IMR-90 (cell line): Measurements from ENCODE around the gene STIL. TPM values are rescaled to one million over a fixed set of nuclear protein-coding genes. Genes with fewer than 3 reads are reported as not detected.

Source experiments
- ATAC-seq: fragments of 200-7000 bp; cut with Tn5 transposase; 2 replicates; pipeline ENCODE4 v1.9.1; 2020; ENCODE audit warnings: low read depth, mild to moderate bottlenecking, moderate library complexity
- BruUV-seq: library from RNA; stranded (reverse); fragments of 400-500 nt; replicated peaks from 2 replicates; lab custom pipeline; 2021; lab: Mats Ljungman, UMichigan
- CTCF ChIA-PET: fragments of 300-600 bp; formaldehyde crosslinking; extraction: SDS; loops from one replicate; lab custom pipeline; 2021; ENCODE audit warnings: antibody characterized with exemption; lab: Yijun Ruan, JAX
- POLR2A ChIA-PET: fragments of 300-600 bp; sonication (Branson Sonifier 250); formaldehyde crosslinking; loops from one replicate; lab custom pipeline; 2022; ENCODE audit warnings: antibody characterized with exemption; ENCODE audit not compliant: unreplicated experiment; lab: Charles Lee
- DNase-seq: peaks from one replicate; pipeline ENCODE4 v3.0.0; 2013
- H2AFZ ChIP-seq: replicated peaks from 2 replicates; pipeline ENCODE3; 2013; ENCODE audit warnings: low read length, mild to moderate bottlenecking; ENCODE audit not compliant: poor library complexity
- H2AK5ac ChIP-seq: 2 replicates; pipeline ENCODE4 v1.6.1; 2013; ENCODE audit warnings: low read depth, low read length, inconsistent platforms
- H2AK9ac ChIP-seq: replicated peaks from 2 replicates; pipeline ENCODE3; 2013; ENCODE audit warnings: mild to moderate bottlenecking, low read depth, low read length, moderate library complexity; ENCODE audit not compliant: poor library complexity
- H2BK120ac ChIP-seq: 2 replicates; pipeline ENCODE4 v1.6.1; 2013; ENCODE audit warnings: low read depth, low read length, inconsistent platforms
- H2BK15ac ChIP-seq: 3 replicates; pipeline ENCODE4 v1.6.1; 2013; ENCODE audit warnings: low read depth, low read length, inconsistent platforms
- H2BK20ac ChIP-seq: 2 replicates; pipeline ENCODE4 v1.6.1; 2013; ENCODE audit warnings: low read depth, mild to moderate bottlenecking, inconsistent platforms, low read length, moderate library complexity
- H2BK5ac ChIP-seq: 2 replicates; pipeline ENCODE4 v1.6.1; 2013; ENCODE audit warnings: mild to moderate bottlenecking, low read depth, low read length, inconsistent platforms; ENCODE audit not compliant: poor library complexity, severe bottlenecking
- H3K14ac ChIP-seq: replicated peaks from 2 replicates; pipeline ENCODE4 v1.6.1; 2013; ENCODE audit warnings: low read depth, low read length, inconsistent platforms
- H3K18ac ChIP-seq: 2 replicates; pipeline ENCODE4 v1.6.1; 2013; ENCODE audit warnings: low read depth, low read length, control low read depth
- H3K23ac ChIP-seq: 2 replicates; pipeline ENCODE4 v1.6.1; 2013; ENCODE audit warnings: low read depth, low read length, inconsistent platforms
- H3K27ac ChIP-seq: 2 replicates; pipeline ENCODE4 v1.5.1; 2013; ENCODE audit warnings: mild to moderate bottlenecking, control low read depth, low read length; ENCODE audit not compliant: insufficient read depth
- H3K27me3 ChIP-seq: 2 replicates; pipeline ENCODE4 v1.6.1; 2013; ENCODE audit warnings: low read length; ENCODE audit not compliant: control insufficient read depth, insufficient read depth
- H3K36me3 ChIP-seq: 2 replicates; pipeline ENCODE4 v1.6.1; 2013; ENCODE audit warnings: low read length, mixed read lengths; ENCODE audit not compliant: control insufficient read depth, insufficient read depth
- H3K4ac ChIP-seq: 2 replicates; pipeline ENCODE4 v1.6.1; 2013; ENCODE audit warnings: low read depth, low read length, inconsistent platforms
- H3K4me1 ChIP-seq: 2 replicates; pipeline ENCODE4 v1.6.1; 2013; ENCODE audit warnings: low read length, mixed read lengths; ENCODE audit not compliant: control insufficient read depth, insufficient read depth
- H3K4me2 ChIP-seq: 2 replicates; pipeline ENCODE4 v1.6.1; 2013; ENCODE audit warnings: low read depth, mild to moderate bottlenecking, control low read depth, low read length, moderate library complexity
- H3K4me3 ChIP-seq: 2 replicates; pipeline ENCODE4 v1.5.1; 2013; ENCODE audit warnings: low read depth, mild to moderate bottlenecking, control low read depth, low read length, moderate library complexity; ENCODE audit not compliant: insufficient read depth
- H3K56ac ChIP-seq: 2 replicates; pipeline ENCODE4 v1.6.1; 2013; ENCODE audit warnings: low read length, inconsistent platforms; ENCODE audit not compliant: insufficient read depth; ENCODE audit errors: extremely low read depth
- H3K79me1 ChIP-seq, 2 experiments: 2 replicates each; pipeline ENCODE4 v1.6.1; 2013; ENCODE audit warnings: low read length in 2 of 2, inconsistent platforms in 1 of 2, low read depth in 1 of 2
- H3K9ac ChIP-seq: 2 replicates; pipeline ENCODE4 v1.6.1; 2013; ENCODE audit warnings: low read depth, low read length, control low read depth
- H3K9me1 ChIP-seq: 2 replicates; pipeline ENCODE4 v1.6.1; 2013; ENCODE audit warnings: low read length, inconsistent platforms; ENCODE audit not compliant: insufficient read depth
- H3K9me3 ChIP-seq: 2 replicates; pipeline ENCODE4 v1.6.1; 2013; ENCODE audit warnings: low read length; ENCODE audit not compliant: control insufficient read depth, insufficient read depth
- H4K20me1 ChIP-seq: 2 replicates; pipeline ENCODE4 v1.6.1; 2013; ENCODE audit warnings: low read length, inconsistent platforms; ENCODE audit not compliant: insufficient read depth
- H4K5ac ChIP-seq: 2 replicates; pipeline ENCODE4 v1.6.1; 2013; ENCODE audit warnings: mild to moderate bottlenecking, low read depth, low read length, control low read depth
- H4K8ac ChIP-seq, 2 experiments: 2 replicates each; pipeline ENCODE4 v1.6.1; 2013; ENCODE audit warnings: low read depth in 2 of 2, low read length in 2 of 2, control low read depth in 1 of 2, inconsistent platforms in 1 of 2
- H4K91ac ChIP-seq: 2 replicates; pipeline ENCODE4 v1.6.1; 2013; ENCODE audit warnings: low read depth, low read length, inconsistent platforms; ENCODE audit not compliant: insufficient read depth
- CEBPB ChIP-seq: IDR thresholded peaks from 2 replicates; pipeline ENCODE4 v1.6.1; 2012; ENCODE audit warnings: low read depth, low read length, improper control_type of control experiment
- CHD1 ChIP-seq: IDR thresholded peaks from 2 replicates; pipeline ENCODE4 v1.6.1; 2012; ENCODE audit warnings: low read depth, low read length, improper control_type of control experiment
- FOS ChIP-seq: fragments of 150-350 bp; IDR thresholded peaks from 2 replicates; pipeline ENCODE4 v1.6.1; 2016; ENCODE audit warnings: low read depth, low read length
- MXI1 ChIP-seq: IDR thresholded peaks from 2 replicates; pipeline ENCODE4 v1.6.1; 2012; ENCODE audit warnings: low read depth, mild to moderate bottlenecking, low read length, moderate library complexity, borderline replicate concordance
- NFE2L2 ChIP-seq: fragments of 150-350 bp; IDR thresholded peaks from 2 replicates; pipeline ENCODE4 v1.6.1; 2016; ENCODE audit warnings: low read depth, mild to moderate bottlenecking, low read length
- RAD21 ChIP-seq: IDR thresholded peaks from 2 replicates; pipeline ENCODE4 v1.6.1; 2012; ENCODE audit warnings: low read length, improper control_type of control experiment
- RCOR1 ChIP-seq: IDR thresholded peaks from 2 replicates; pipeline ENCODE4 v1.6.1; 2012; ENCODE audit warnings: mild to moderate bottlenecking, low read length, improper control_type of control experiment; ENCODE audit not compliant: insufficient replicate concordance
- SMC3 ChIP-seq: fragments of 150-350 bp; IDR thresholded peaks from 2 replicates; pipeline ENCODE4 v1.6.1; 2016; ENCODE audit warnings: low read depth, mild to moderate bottlenecking, antibody characterized with exemption, low read length, moderate library complexity
- WGBS, 2 experiments: methylation state at CpG; one replicate each; pipeline versions ENCODE4 v1.1.5 to v1.1.7; 2013; ENCODE audit warnings: missing lambda C conversion rate in 2 of 2; ENCODE audit not compliant: insufficient read length in 1 of 2; ENCODE audit errors: extremely low coverage in 2 of 2; 5-methylcytosine and 5-hydroxymethylcytosine counted together
- dilution Hi-C: fragments of 300-500 bp; cut with HindIII; formaldehyde crosslinking; loops from one replicate; pipeline ENCODE4 v1.14.3; 2018; ENCODE audit warnings: low sequenced_read_pairs; ENCODE audit not compliant: unreplicated experiment
- in situ Hi-C: fragments of 300-500 bp; cut with MboI; formaldehyde crosslinking; loops from 3 replicates; pipeline ENCODE4 v1.14.3; 2019; ENCODE audit warnings: low sequenced_read_pairs, inconsistent platforms, mixed read lengths
- intact Hi-C: fragments of 100-400 bp; cut with micrococcal nuclease; formaldehyde crosslinking; loops from 2 replicates; pipeline ENCODE4 v1.10.0; 2022
- polyA plus RNA-seq, 3 experiments: library from polyadenylated mRNA; depleted of rRNA; stranded (reverse); fragments of >200 nt; gene quantifications; 2 replicates each; pipeline ENCODE4 v1.2.3, GENCODE V29; 2012; ENCODE audit warnings: low replicate concordance in 1 of 3
- total RNA-seq: library from RNA; depleted of rRNA; stranded (reverse); fragments of >200 nt; gene quantifications from 2 replicates; pipeline ENCODE4 v1.2.3, GENCODE V29; 2012
- TF ChIP-seq, protein P1 (sequence below): conservative IDR thresholded peaks from 2 replicates; pipeline ENCODE4 v1.5.1; 2012; ENCODE audit warnings: mild to moderate bottlenecking, low read depth, low read length, improper control_type of control experiment
- TF ChIP-seq, protein P2 (sequence below): fragments of 150-350 bp; IDR thresholded peaks from 2 replicates; pipeline ENCODE4 v1.6.1; 2017; ENCODE audit warnings: mild to moderate bottlenecking, antibody characterized with exemption, low read length, low read depth

Gene STIL
- total and polyA plus RNA-seq, 2 of the 4 experiments (the other 2 are of a cell fraction): 6.8 to 17.2 TPM

DNA sequence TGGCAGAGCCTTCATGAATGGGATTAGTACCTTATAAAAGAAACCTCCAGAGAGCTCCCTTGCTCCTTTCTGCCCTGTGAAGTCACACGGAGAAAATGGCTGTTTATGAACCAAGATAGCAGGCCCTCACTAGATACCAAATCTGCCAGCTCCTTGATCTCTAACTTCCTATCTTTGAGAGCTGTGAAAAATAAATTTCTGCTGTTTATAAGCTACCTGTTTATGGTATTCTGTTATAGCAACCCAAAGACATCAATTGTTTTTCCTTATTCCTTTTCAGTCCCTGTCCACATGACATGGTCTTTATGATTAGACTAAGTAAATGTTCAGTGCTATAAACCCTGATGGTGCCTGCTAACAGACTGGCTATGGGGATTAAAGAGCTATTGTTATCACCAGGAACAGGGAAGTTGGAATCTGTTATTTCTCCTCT, 9.7 kb upstream of the STIL start:
- no peaks in the 10 kb centered on the region for H3K9me1 ChIP-seq
- POLR2A ChIA-PET: interaction anchor here (1.1 kb wide), 1 partner anchor 10 kb away, joined by 4 read pairs; the partner anchor contains the start of gene CMPK1
- H2BK120ac ChIP-seq: no peak overlapping the region
- H2AK9ac ChIP-seq: no peak overlapping the region
- no CpG with 5 or more reads among the region's 1 CpG for WGBS, 2 experiments
- H3K4me2 ChIP-seq: no peak overlapping the region
- H3K79me1 ChIP-seq: no peaks in the 10 kb centered on the region
- H3K56ac ChIP-seq: no peak overlapping the region
- intact Hi-C loops (no loop called here), dilution Hi-C loops (no loop called here), in situ Hi-C loops (no loop called here)
- H3K14ac ChIP-seq: no peak overlapping the region
- H3K4me3 ChIP-seq: no peak overlapping the region
- no peak overlapping the region for H2BK5ac ChIP-seq
- H3K23ac ChIP-seq: no peak overlapping the region
- no peak for TF ChIP-seq RAD21
- TF ChIP-seq FOS: no peak
- TF ChIP-seq RCOR1: no peak
- TF ChIP-seq, protein P1, sequence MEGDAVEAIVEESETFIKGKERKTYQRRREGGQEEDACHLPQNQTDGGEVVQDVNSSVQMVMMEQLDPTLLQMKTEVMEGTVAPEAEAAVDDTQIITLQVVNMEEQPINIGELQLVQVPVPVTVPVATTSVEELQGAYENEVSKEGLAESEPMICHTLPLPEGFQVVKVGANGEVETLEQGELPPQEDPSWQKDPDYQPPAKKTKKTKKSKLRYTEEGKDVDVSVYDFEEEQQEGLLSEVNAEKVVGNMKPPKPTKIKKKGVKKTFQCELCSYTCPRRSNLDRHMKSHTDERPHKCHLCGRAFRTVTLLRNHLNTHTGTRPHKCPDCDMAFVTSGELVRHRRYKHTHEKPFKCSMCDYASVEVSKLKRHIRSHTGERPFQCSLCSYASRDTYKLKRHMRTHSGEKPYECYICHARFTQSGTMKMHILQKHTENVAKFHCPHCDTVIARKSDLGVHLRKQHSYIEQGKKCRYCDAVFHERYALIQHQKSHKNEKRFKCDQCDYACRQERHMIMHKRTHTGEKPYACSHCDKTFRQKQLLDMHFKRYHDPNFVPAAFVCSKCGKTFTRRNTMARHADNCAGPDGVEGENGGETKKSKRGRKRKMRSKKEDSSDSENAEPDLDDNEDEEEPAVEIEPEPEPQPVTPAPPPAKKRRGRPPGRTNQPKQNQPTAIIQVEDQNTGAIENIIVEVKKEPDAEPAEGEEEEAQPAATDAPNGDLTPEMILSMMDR: no peak
- no peak for TF ChIP-seq CEBPB
- TF ChIP-seq SMC3: no peak
- TF ChIP-seq, protein P2, sequence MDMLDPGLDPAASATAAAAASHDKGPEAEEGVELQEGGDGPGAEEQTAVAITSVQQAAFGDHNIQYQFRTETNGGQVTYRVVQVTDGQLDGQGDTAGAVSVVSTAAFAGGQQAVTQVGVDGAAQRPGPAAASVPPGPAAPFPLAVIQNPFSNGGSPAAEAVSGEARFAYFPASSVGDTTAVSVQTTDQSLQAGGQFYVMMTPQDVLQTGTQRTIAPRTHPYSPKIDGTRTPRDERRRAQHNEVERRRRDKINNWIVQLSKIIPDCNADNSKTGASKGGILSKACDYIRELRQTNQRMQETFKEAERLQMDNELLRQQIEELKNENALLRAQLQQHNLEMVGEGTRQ: no peak
- no peak for TF ChIP-seq CHD1
- TF ChIP-seq NFE2L2: no peak
- no peak for TF ChIP-seq MXI1
- no peak overlapping the region for H4K91ac ChIP-seq
- no peaks in the 10 kb centered on the region for H3K4me1 ChIP-seq
- no peaks in the 10 kb centered on the region for H4K20me1 ChIP-seq
- ATAC-seq (no peak), DNase-seq (no peak)
- H3K27me3 ChIP-seq: no peaks in the 10 kb centered on the region
- H3K9ac ChIP-seq: no peak overlapping the region
- H2BK20ac ChIP-seq: no peak overlapping the region
- H2AK5ac ChIP-seq: no peak overlapping the region
- H3K18ac ChIP-seq: no peak overlapping the region
- H3K36me3 ChIP-seq: no peaks in the 10 kb centered on the region
- H2AFZ ChIP-seq: no peak overlapping the region
- no peak overlapping the region for H3K27ac ChIP-seq
- no peaks in the 10 kb centered on the region for H3K9me3 ChIP-seq
- H4K5ac ChIP-seq: no peak overlapping the region
- H2BK15ac ChIP-seq: no peak overlapping the region
- no peak overlapping the region for H4K8ac ChIP-seq
- no TSS peak for BruUV-seq
- no peak overlapping the region for H3K4ac ChIP-seq
- CTCF ChIA-PET: interaction anchor here (1.0 kb wide), 1 partner anchor 61 kb away, joined by 3 read pairs; no protein-coding TSS in a partner anchor
